GM12892 (cell line): ENCODE results near the gene LAMTOR4.

ENCODE experiments used
- DNase-seq: peaks from one replicate; pipeline ENCODE4 v3.0.0; 2011; ENCODE audit not compliant: insufficient read length
- FAIRE-seq: peaks from 2 replicates; lab custom pipeline; 2011; peaks lifted over from hg19 to GRCh38; lab: Jason Lieb, UNC
- POLR2A ChIP-seq: IDR thresholded peaks from 2 replicates; pipeline ENCODE4 v1.6.1; 2011; ENCODE audit warnings: low read depth, low read length, control low read depth
- POLR2AphosphoS5 ChIP-seq: IDR thresholded peaks from 2 replicates; pipeline ENCODE4 v1.6.1; 2011; ENCODE audit warnings: low read depth, low read length, control low read depth
- TAF1 ChIP-seq: IDR thresholded peaks from 2 replicates; pipeline ENCODE4 v1.6.1; 2011; ENCODE audit warnings: low read depth, mild to moderate bottlenecking, control low read depth, low read length, borderline replicate concordance

The LAMTOR4 gene

GRCh38 chr7:100111914-100112313, 36.8 kb upstream of the LAMTOR4 start:
- DNase-seq (no peak), FAIRE-seq (no peak)
- TF ChIP-seq POLR2A: no peak
- no peak for TF ChIP-seq POLR2AphosphoS5

GRCh38 chr7:100115026-100115425, 33.7 kb upstream of the LAMTOR4 start:
- DNase-seq (no peak), FAIRE-seq (no peak)
- TF ChIP-seq POLR2A (no peak), TAF1 (no peak), POLR2AphosphoS5 (no peak)

- no peak for FAIRE-seq
- TF ChIP-seq TAF1 (no peak), POLR2A (no peak), POLR2AphosphoS5 (no peak)
- no peak for DNase-seq
These were observed 30.2 kb upstream of the LAMTOR4 start for GRCh38 chr7:100118388-100119071.

GRCh38 chr7:100119072-100119969, 29.4 kb upstream of the LAMTOR4 start, which contains the start of the genes CNPY4 and TAF6:
TSS of gene CNPY4 (plus strand) at chr7:100119634. CDS start at chr7:100119745, 111 bp downstream.
TSS of gene TAF6 (minus strand) at chr7:100119358. CDS start at chr7:100114209, 5,149 bp downstream.
- TF ChIP-seq POLR2AphosphoS5 (peak; percentile 46), POLR2A (peak; percentile 72; the same call in 1 of the 2 replicates), TAF1 (peak; percentile 100)
- FAIRE-seq (peak; percentile 92), DNase-seq (peak; percentile 99)

- no peak for DNase-seq
- TF ChIP-seq POLR2AphosphoS5 (no peak), TAF1 (no peak), POLR2A (no peak)
- no peak for FAIRE-seq
These were observed 28.6 kb upstream of the LAMTOR4 start for GRCh38 chr7:100119970-100120732.

- FAIRE-seq (no peak), DNase-seq (no peak)
- TF ChIP-seq TAF1: no peak
- no peak for TF ChIP-seq POLR2A
- no peak for TF ChIP-seq POLR2AphosphoS5
These were observed 28.0 kb upstream of the LAMTOR4 start for GRCh38 chr7:100120733-100121036.

GRCh38 chr7:100122067-100122466, 26.7 kb upstream of the LAMTOR4 start:
- TF ChIP-seq TAF1 (no peak), POLR2AphosphoS5 (no peak), POLR2A (no peak)
- DNase-seq (no peak), FAIRE-seq (no peak)

GRCh38 chr7:100122568-100122967, 26.1 kb upstream of the LAMTOR4 start:
- TF ChIP-seq TAF1 (no peak), POLR2A (no peak), POLR2AphosphoS5 (no peak)
- DNase-seq (no peak), FAIRE-seq (no peak)

- DNase-seq (no peak), FAIRE-seq (no peak)
- 0 out of 2 replicates have a peak, but pooled peaks have one; percentile 10 for TF ChIP-seq POLR2A
- TF ChIP-seq TAF1: no peak
These were observed 24.2 kb upstream of the LAMTOR4 start for GRCh38 chr7:100124301-100125230.

- TF ChIP-seq POLR2A: no peak
- TF ChIP-seq TAF1: peak; percentile 73; the same call in 1 of the 2 replicates
- no peak for TF ChIP-seq POLR2AphosphoS5
- no peak for DNase-seq
- no peak for FAIRE-seq
These were observed 22.3 kb upstream of the LAMTOR4 start for GRCh38 chr7:100126239-100126930.
